ENCODE data around the gene DIS3L2.

- TF ChIP-seq POLR2A (IDR thresholded peaks at IDR 0.05; ENCODE audit: low read depth, low read length) (no peak), TAF1 (IDR thresholded peaks at IDR 0.05; ENCODE audit: borderline replicate concordance, low read depth, low read length) (no peak)
Measured at GRCh38 chr2:232282508-232283055, 321.1 kb downstream of the DIS3L2 start.

All from GM12892 (cell line).